K562 (cell line): ENCODE data around the gene XPR1. TPM values are rescaled to one million over a fixed set of nuclear protein-coding genes. Genes with fewer than 3 reads are reported as not detected.

Experiments used
- CBX8 ChIP-seq: fragments of 200-600 bp; sonication (generic); IDR thresholded peaks from 2 replicates; pipeline ENCODE4 v1.6.1; 2012; ENCODE audit warnings: borderline replicate concordance, mixed run types, low read depth, mild to moderate bottlenecking, moderate library complexity, mixed read lengths, low read length, control low read depth, inconsistent platforms; ENCODE audit not compliant: poor library complexity, severe bottlenecking; ENCODE audit errors: extremely low read depth
- ESRRA ChIP-seq: fragments of 450-650 bp; IDR thresholded peaks from 2 replicates; pipeline ENCODE4 v1.6.1; 2014; ENCODE audit warnings: low read depth, mild to moderate bottlenecking, moderate library complexity, borderline replicate concordance
- FIP1L1 ChIP-seq: fragments of 200-400 bp; formaldehyde crosslinking; IDR thresholded peaks from 2 replicates; pipeline ENCODE4 v1.6.1; 2018; ENCODE audit warnings: mild to moderate bottlenecking, low read depth, low read length; ENCODE audit not compliant: poor library complexity, severe bottlenecking
- GATA2 ChIP-seq: sonication (generic); formaldehyde crosslinking; IDR thresholded peaks from 2 replicates; pipeline ENCODE4 v1.4.0; 2020; ENCODE audit warnings: mild to moderate bottlenecking, missing genetic modification reagents
- HNRNPUL1 ChIP-seq: fragments of 200-400 bp; formaldehyde crosslinking; IDR thresholded peaks from 2 replicates; pipeline ENCODE4 v1.6.1; 2017; ENCODE audit warnings: low read length
- JUN ChIP-seq, 2 experiments: sonication (generic) in 1 of 2; formaldehyde crosslinking in 1 of 2; IDR thresholded peaks; 2 replicates each; pipeline versions ENCODE4 v1.6.1 to v1.8.0; 2012 to 2022; ENCODE audit warnings: borderline replicate concordance in 2 of 2, mild to moderate bottlenecking in 2 of 2, improper control_type of control experiment in 1 of 2, low read depth in 1 of 2, low read length in 1 of 2, missing genetic modification reagents in 1 of 2
- MTA2 ChIP-seq: fragments of 450-650 bp; IDR thresholded peaks from 2 replicates; pipeline ENCODE4 v1.6.1; 2016; ENCODE audit warnings: low read depth
- PML ChIP-seq: IDR thresholded peaks from 2 replicates; pipeline ENCODE4 v1.6.1; 2012; ENCODE audit warnings: low read length, inconsistent platforms
- RBFOX2 ChIP-seq: fragments of 200-400 bp; formaldehyde crosslinking; IDR thresholded peaks from 2 replicates; pipeline ENCODE4 v1.6.1; 2017; ENCODE audit warnings: low read depth, mild to moderate bottlenecking, low read length, moderate library complexity
- SRSF9 ChIP-seq: fragments of 200-400 bp; formaldehyde crosslinking; IDR thresholded peaks from 2 replicates; pipeline ENCODE4 v1.6.1; 2017; ENCODE audit warnings: low read depth, low read length, borderline replicate concordance
- STAT5A ChIP-seq: IDR thresholded peaks from 2 replicates; pipeline ENCODE4 v1.6.1; 2012; ENCODE audit warnings: low read length, inconsistent platforms, borderline replicate concordance
- TAF7 ChIP-seq: fragments of 450-650 bp; IDR thresholded peaks from 2 replicates; pipeline ENCODE4 v1.6.1; 2016; ENCODE audit warnings: missing genetic modification characterization, missing compliant biosample characterization
- polyA plus RNA-seq, 8 experiments: library from polyadenylated mRNA; depleted of rRNA in 4 of 8; stranded (reverse) in 5 of 8; unstranded in 3 of 8; fragments of >200 nt; fragmentation: Nextera tagmentation in 2 of 8; fragmentation: Illumina TruSeq in 1 of 8; extraction: Ambion mirVana in 2 of 8; extraction: Trizol in 1 of 8; gene quantifications; 2 replicates each; pipeline versions ENCODE4 v1.2.1 to v1.2.3, GENCODE V29; 2011 to 2014; ENCODE audit warnings: inconsistent platforms in 1 of 8, missing spikeins in 1 of 8
- total RNA-seq, 7 experiments: library from RNA; depleted of rRNA in 6 of 7; stranded (reverse); fragments of >200 nt in 6 of 7; fragmentation: Illumina TruSeq in 2 of 7; extraction: Trizol in 2 of 7; gene quantifications; 2 replicates each; pipeline versions ENCODE4 v1.2.1 to v1.2.3, GENCODE V29; 2011 to 2021; ENCODE audit warnings: low replicate concordance in 1 of 7
- TF ChIP-seq, protein P1 (sequence below): sonication (generic); formaldehyde crosslinking; IDR thresholded peaks from 2 replicates; pipeline ENCODE4 v1.9.0; 2022; ENCODE audit warnings: mild to moderate bottlenecking, missing genetic modification reagents
- TF ChIP-seq, protein P2 (sequence below): sonication (generic); formaldehyde crosslinking; IDR thresholded peaks from 2 replicates; pipeline ENCODE4 v1.8.1; 2023; ENCODE audit warnings: mild to moderate bottlenecking, missing genetic modification reagents
- TF ChIP-seq, protein P3 (sequence below), 2 experiments: IDR thresholded peaks; 2 replicates each; pipeline ENCODE4 v1.6.1; 2011; ENCODE audit warnings: borderline replicate concordance in 1 of 2, control low read depth in 1 of 2, low read depth in 1 of 2, low read length in 1 of 2, mild to moderate bottlenecking in 1 of 2, mixed read lengths in 1 of 2, moderate library complexity in 1 of 2; ENCODE audit not compliant: insufficient read depth in 1 of 2, insufficient read length in 1 of 2, poor library complexity in 1 of 2, severe bottlenecking in 1 of 2; ENCODE audit errors: extremely low read depth in 1 of 2
- TF ChIP-seq, protein P4 (sequence below): sonication (generic); formaldehyde crosslinking; IDR thresholded peaks from 2 replicates; pipeline ENCODE4 v1.9.0; 2022; ENCODE audit warnings: mild to moderate bottlenecking, missing genetic modification reagents
- TF ChIP-seq, protein P5 (sequence below), 2 experiments: fragments of 450-650 bp in 1 of 2; IDR thresholded peaks; 2 replicates each; pipeline ENCODE4 v1.6.1; 2011 to 2017; ENCODE audit warnings: low read depth in 2 of 2, antibody characterized with exemption in 1 of 2, borderline replicate concordance in 1 of 2, low read length in 1 of 2, mild to moderate bottlenecking in 1 of 2, mixed read lengths in 1 of 2; ENCODE audit not compliant: control insufficient read depth in 1 of 2

Gene XPR1
- total and polyA plus RNA-seq, 9 of the 15 experiments (the other 6 are each of a cell fraction or from before 2014, with no cell fraction given), result 3.0 to 66.2 (median 38.6) TPM

DNA sequence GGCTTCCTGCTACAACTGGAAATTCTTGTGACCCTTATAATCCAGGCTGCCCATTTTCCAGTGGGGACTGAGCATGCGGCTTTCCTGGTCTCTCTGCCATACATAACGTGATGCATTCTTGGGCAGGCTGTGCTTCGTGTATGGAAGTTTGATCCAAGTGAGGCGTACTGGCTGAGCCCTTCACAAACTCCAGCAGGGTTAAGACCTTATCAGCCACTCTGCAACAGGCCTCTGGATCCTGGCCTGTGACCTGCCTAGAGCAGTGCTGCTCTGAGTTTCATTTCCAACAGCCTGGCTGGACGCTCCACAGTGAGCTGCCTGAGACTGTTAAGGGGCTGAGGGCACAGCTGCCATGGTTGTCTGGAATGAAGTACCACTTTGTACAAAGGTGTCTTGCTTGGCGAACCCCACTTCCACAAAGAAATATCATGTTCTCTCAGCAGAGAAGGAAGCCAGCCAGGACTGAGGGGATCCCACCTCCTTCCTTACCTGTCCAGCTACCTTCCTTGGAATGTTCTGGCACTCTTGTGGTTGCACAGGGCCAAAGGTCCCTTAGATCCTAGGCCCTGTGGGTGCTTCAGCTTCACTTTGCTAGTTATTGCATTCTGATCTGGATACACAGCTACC lies 28.5 kb upstream of the XPR1 start (continued):
- TF ChIP-seq TAF7 (tag) (no peak), STAT5A (peak; percentile 63; the same call in 1 of the 2 replicates), RBFOX2 (no peak), MTA2 (peak; percentile 61), FIP1L1 (no peak), HNRNPUL1 (no peak), JUN (IDR thresholded peaks at IDR 0.05; ENCODE audit: borderline replicate concordance, low read depth, low read length) (no peak), JUN (CRISPR knock-in tag; IDR thresholded peaks at IDR 0.05; ENCODE audit: borderline replicate concordance) (no peak), GATA2 (peak; percentile 50), SRSF9 (no peak), ESRRA (no peak), CBX8 (no peak), PML (0 out of 2 replicates have a peak, but pooled peaks have one; percentile 33)
- TF ChIP-seq, protein P1, sequence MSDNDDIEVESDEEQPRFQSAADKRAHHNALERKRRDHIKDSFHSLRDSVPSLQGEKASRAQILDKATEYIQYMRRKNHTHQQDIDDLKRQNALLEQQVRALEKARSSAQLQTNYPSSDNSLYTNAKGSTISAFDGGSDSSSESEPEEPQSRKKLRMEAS (CRISPR knock-in tag), result 0 out of 2 replicates have a peak, but pooled peaks have one; percentile 34
- TF ChIP-seq, protein P2, sequence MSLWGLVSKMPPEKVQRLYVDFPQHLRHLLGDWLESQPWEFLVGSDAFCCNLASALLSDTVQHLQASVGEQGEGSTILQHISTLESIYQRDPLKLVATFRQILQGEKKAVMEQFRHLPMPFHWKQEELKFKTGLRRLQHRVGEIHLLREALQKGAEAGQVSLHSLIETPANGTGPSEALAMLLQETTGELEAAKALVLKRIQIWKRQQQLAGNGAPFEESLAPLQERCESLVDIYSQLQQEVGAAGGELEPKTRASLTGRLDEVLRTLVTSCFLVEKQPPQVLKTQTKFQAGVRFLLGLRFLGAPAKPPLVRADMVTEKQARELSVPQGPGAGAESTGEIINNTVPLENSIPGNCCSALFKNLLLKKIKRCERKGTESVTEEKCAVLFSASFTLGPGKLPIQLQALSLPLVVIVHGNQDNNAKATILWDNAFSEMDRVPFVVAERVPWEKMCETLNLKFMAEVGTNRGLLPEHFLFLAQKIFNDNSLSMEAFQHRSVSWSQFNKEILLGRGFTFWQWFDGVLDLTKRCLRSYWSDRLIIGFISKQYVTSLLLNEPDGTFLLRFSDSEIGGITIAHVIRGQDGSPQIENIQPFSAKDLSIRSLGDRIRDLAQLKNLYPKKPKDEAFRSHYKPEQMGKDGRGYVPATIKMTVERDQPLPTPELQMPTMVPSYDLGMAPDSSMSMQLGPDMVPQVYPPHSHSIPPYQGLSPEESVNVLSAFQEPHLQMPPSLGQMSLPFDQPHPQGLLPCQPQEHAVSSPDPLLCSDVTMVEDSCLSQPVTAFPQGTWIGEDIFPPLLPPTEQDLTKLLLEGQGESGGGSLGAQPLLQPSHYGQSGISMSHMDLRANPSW (CRISPR knock-in tag), result 0 out of 2 replicates have a peak, but pooled peaks have one; percentile 32
- TF ChIP-seq, protein P3, sequence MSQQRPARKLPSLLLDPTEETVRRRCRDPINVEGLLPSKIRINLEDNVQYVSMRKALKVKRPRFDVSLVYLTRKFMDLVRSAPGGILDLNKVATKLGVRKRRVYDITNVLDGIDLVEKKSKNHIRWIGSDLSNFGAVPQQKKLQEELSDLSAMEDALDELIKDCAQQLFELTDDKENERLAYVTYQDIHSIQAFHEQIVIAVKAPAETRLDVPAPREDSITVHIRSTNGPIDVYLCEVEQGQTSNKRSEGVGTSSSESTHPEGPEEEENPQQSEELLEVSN (IDR thresholded peaks at IDR 0.05; ENCODE audit: borderline replicate concordance in 1 of 2, extremely low read depth in 1 of 2, insufficient read depth in 1 of 2, insufficient read length in 1 of 2, low read depth in 1 of 2, low read length in 1 of 2, poor library complexity in 1 of 2, severe bottlenecking in 1 of 2), result peak in 1 of 2 experiments; percentile 27
- TF ChIP-seq, protein P4, sequence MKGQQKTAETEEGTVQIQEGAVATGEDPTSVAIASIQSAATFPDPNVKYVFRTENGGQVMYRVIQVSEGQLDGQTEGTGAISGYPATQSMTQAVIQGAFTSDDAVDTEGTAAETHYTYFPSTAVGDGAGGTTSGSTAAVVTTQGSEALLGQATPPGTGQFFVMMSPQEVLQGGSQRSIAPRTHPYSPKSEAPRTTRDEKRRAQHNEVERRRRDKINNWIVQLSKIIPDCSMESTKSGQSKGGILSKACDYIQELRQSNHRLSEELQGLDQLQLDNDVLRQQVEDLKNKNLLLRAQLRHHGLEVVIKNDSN (CRISPR knock-in tag), result 0 out of 2 replicates have a peak, but pooled peaks have one; percentile 28
- TF ChIP-seq, protein P5, sequence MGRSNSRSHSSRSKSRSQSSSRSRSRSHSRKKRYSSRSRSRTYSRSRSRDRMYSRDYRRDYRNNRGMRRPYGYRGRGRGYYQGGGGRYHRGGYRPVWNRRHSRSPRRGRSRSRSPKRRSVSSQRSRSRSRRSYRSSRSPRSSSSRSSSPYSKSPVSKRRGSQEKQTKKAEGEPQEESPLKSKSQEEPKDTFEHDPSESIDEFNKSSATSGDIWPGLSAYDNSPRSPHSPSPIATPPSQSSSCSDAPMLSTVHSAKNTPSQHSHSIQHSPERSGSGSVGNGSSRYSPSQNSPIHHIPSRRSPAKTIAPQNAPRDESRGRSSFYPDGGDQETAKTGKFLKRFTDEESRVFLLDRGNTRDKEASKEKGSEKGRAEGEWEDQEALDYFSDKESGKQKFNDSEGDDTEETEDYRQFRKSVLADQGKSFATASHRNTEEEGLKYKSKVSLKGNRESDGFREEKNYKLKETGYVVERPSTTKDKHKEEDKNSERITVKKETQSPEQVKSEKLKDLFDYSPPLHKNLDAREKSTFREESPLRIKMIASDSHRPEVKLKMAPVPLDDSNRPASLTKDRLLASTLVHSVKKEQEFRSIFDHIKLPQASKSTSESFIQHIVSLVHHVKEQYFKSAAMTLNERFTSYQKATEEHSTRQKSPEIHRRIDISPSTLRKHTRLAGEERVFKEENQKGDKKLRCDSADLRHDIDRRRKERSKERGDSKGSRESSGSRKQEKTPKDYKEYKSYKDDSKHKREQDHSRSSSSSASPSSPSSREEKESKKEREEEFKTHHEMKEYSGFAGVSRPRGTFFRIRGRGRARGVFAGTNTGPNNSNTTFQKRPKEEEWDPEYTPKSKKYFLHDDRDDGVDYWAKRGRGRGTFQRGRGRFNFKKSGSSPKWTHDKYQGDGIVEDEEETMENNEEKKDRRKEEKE (IDR thresholded peaks at IDR 0.05; ENCODE audit: borderline replicate concordance in 1 of 2, control insufficient read depth in 1 of 2, low read depth in 2 of 2, low read length in 1 of 2), result 0 out of 4 replicates have a peak, but pooled peaks of 1 of the 2 experiments have one; percentile 42
